K562 (cell line): Measurements from ENCODE around the gene RAI2. TPM values are rescaled to one million over a fixed set of nuclear protein-coding genes. Genes with fewer than 3 reads are reported as not detected.

Source experiments
- ATAC-seq: fragments of 200-7000 bp; cut with Tn5 transposase; 3 replicates; pipeline ENCODE4 v1.9.1; 2020; ENCODE audit warnings: moderate library complexity
- Bru-seq: library from RNA; stranded (reverse); fragments of 400-500 nt; gene quantifications from one replicate; lab custom pipeline; 2021; lab: Mats Ljungman, UMichigan
- BruChase-seq, 2 experiments: library from RNA; stranded (reverse); fragments of 400-500 nt; gene quantifications; one replicate each; lab custom pipeline; 2021; lab: Mats Ljungman, UMichigan
- BruUV-seq: library from RNA; stranded (reverse); fragments of 400-500 nt; replicated peaks from 2 replicates; lab custom pipeline; 2021; lab: Mats Ljungman, UMichigan
- CTCF ChIA-PET: fragments of 300-600 bp; formaldehyde crosslinking; extraction: SDS; loops from one replicate; lab custom pipeline; 2021; ENCODE audit warnings: low intra/inter-chr PET ratio; lab: Yijun Ruan, JAX
- POLR2A ChIA-PET: fragments of 300-600, 350-650 bp; sonication (Branson Sonifier 250); formaldehyde crosslinking; extraction: SDS; loops from one replicate; lab custom pipeline; 2021; ENCODE audit warnings: antibody characterized with exemption, inconsistent platforms; lab: Yijun Ruan, JAX
- DNase-seq, 4 experiments: peaks; one replicate each; pipeline versions ENCODE4 v3.0.0 to v3.0.0-alpha.2; 2011 to 2018; ENCODE audit warnings: low spot score in 3 of 4, mixed read lengths in 3 of 4; ENCODE audit errors: extremely low read depth in 1 of 4
- FAIRE-seq: peaks from 2 replicates; lab custom pipeline; 2011; peaks lifted over from hg19 to GRCh38; lab: Jason Lieb, UNC
- H2AFZ ChIP-seq: 2 replicates; pipeline ENCODE4 v1.6.0; 2011; ENCODE audit warnings: low read depth, low read length, control low read depth, inconsistent platforms
- H3K27ac ChIP-seq: fragments of 200-600 bp; 3 replicates; pipeline ENCODE4 v1.8.0; 2011; ENCODE audit warnings: low read depth, mild to moderate bottlenecking, control low read depth, inconsistent platforms, low read length, moderate library complexity, mixed read lengths; ENCODE audit errors: extremely low read depth
- H3K27me3 ChIP-seq, 2 experiments: fragments of 300-600 bp in 1 of 2; 2 replicates in 1 of 2; 3 replicates in 1 of 2; pipeline versions ENCODE4 v1.6.0 to v1.8.0; 2011; ENCODE audit warnings: inconsistent platforms in 2 of 2, low read length in 2 of 2, mild to moderate bottlenecking in 1 of 2, mixed read lengths in 1 of 2, moderate library complexity in 1 of 2; ENCODE audit not compliant: control insufficient read depth in 2 of 2, insufficient read depth in 2 of 2
- H3K36me3 ChIP-seq: fragments of 300-600 bp; 3 replicates; pipeline ENCODE4 v1.8.0; 2011; ENCODE audit warnings: mild to moderate bottlenecking, low read length, inconsistent platforms; ENCODE audit not compliant: control insufficient read depth, insufficient read depth
- H3K4me1 ChIP-seq, 2 experiments: fragments of 200-600 bp in 1 of 2; replicated peaks in 1 of 2; 2 replicates in 1 of 2; 3 replicates in 1 of 2; pipeline versions ENCODE4 v1.5.1 to v1.8.0; 2011; ENCODE audit warnings: inconsistent platforms in 2 of 2, low read length in 2 of 2, mild to moderate bottlenecking in 1 of 2, mixed read lengths in 1 of 2, moderate library complexity in 1 of 2; ENCODE audit not compliant: control insufficient read depth in 2 of 2, insufficient read depth in 2 of 2
- H3K4me2 ChIP-seq: 2 replicates; pipeline ENCODE4 v1.6.1; 2011; ENCODE audit warnings: low read length, control low read depth, inconsistent platforms, mixed read lengths; ENCODE audit not compliant: insufficient read depth
- H3K4me3 ChIP-seq: fragments of 200-600 bp; sonication (generic), shearing (Covaris generic); 2 replicates; pipeline ENCODE4 v1.5.1; 2016; ENCODE audit warnings: control low read depth, inconsistent platforms
- H3K79me2 ChIP-seq: fragments of 200-600 bp; 3 replicates; pipeline ENCODE4 v1.8.0; 2011; ENCODE audit warnings: low read length, inconsistent platforms; ENCODE audit not compliant: control insufficient read depth, insufficient read depth
- H3K9ac ChIP-seq, 2 experiments: 2 replicates each; pipeline versions ENCODE4 v1.6.0 to v1.6.1; 2011; ENCODE audit warnings: low read depth in 2 of 2, low read length in 2 of 2, control low read depth in 1 of 2, inconsistent platforms in 1 of 2, mild to moderate bottlenecking in 1 of 2, mixed read lengths in 1 of 2; ENCODE audit not compliant: insufficient read depth in 1 of 2
- H3K9me1 ChIP-seq: one replicate; pipeline ENCODE4 v1.6.0; 2011; ENCODE audit warnings: inconsistent platforms, mild to moderate bottlenecking, low read length, moderate library complexity; ENCODE audit not compliant: control insufficient read depth, insufficient read depth
- H3K9me3 ChIP-seq: replicated peaks from 2 replicates; pipeline ENCODE4 v1.5.1; 2011; ENCODE audit warnings: low read depth, low read length, inconsistent platforms; ENCODE audit not compliant: control insufficient read depth, insufficient read depth
- H4K20me1 ChIP-seq: replicated peaks from 2 replicates; pipeline ENCODE4 v1.6.1; 2011; ENCODE audit warnings: low read length, inconsistent platforms, mixed read lengths; ENCODE audit not compliant: control insufficient read depth, insufficient read depth
- RBM22 ChIP-seq: fragments of 200-400 bp; formaldehyde crosslinking; IDR thresholded peaks from 2 replicates; pipeline ENCODE4 v1.6.1; 2018; ENCODE audit warnings: low read length, low read depth; ENCODE audit not compliant: poor library complexity, severe bottlenecking
- ZFP36 ChIP-seq: fragments of 150-350 bp; IDR thresholded peaks from 2 replicates; pipeline ENCODE4 v1.6.1; 2018; ENCODE audit warnings: low read length, low read depth; ENCODE audit not compliant: partially characterized antibody
- ZNF347 ChIP-seq: fragments of 450-650 bp; formaldehyde crosslinking; IDR thresholded peaks from 2 replicates; pipeline ENCODE4 v1.4.0; 2020; ENCODE audit warnings: low read depth, mild to moderate bottlenecking, moderate library complexity
- ZNF695 ChIP-seq: fragments of 450-650 bp; formaldehyde crosslinking; IDR thresholded peaks from 2 replicates; pipeline ENCODE4 v1.4.0; 2020; ENCODE audit warnings: mild to moderate bottlenecking, moderate library complexity
- WGBS: fragments of 100-300 bp; shearing (Covaris generic); methylation state at CpG from one replicate; pipeline ENCODE4 v1.1.6; 2016; ENCODE audit warnings: low coverage, mixed read lengths; ENCODE audit not compliant: insufficient coverage; ENCODE audit errors: missing lambda C conversion rate; 5-methylcytosine and 5-hydroxymethylcytosine counted together
- in situ Hi-C: fragments of 300-500 bp; cut with MboI; formaldehyde crosslinking; loops from 4 replicates; pipeline ENCODE4 v1.15.0; 2018; ENCODE audit warnings: inconsistent platforms, mixed read lengths
- intact Hi-C: fragments of 100-400 bp; cut with micrococcal nuclease; formaldehyde crosslinking; loops from 2 replicates; pipeline ENCODE4 v1.14.2; 2022
- long read RNA-seq, 3 experiments: library from polyadenylated mRNA in 2 of 3; library from RNA in 1 of 3; unstranded in 2 of 3; stranded (forward) in 1 of 3; transcript quantifications; one replicate each; pipeline ENCODE4 v2.0.0, GENCODE V29; 2019 to 2022
- polyA minus RNA-seq, 3 experiments: library from RNA; depleted of rRNA, polyadenylated mRNA; stranded (reverse); fragments of >200 nt; gene quantifications; 2 replicates each; pipeline ENCODE4 v1.2.3, GENCODE V29; 2011
- polyA plus RNA-seq, 8 experiments: library from polyadenylated mRNA; depleted of rRNA in 4 of 8; stranded (reverse) in 5 of 8; unstranded in 3 of 8; fragments of >200 nt; fragmentation: Nextera tagmentation in 2 of 8; fragmentation: Illumina TruSeq in 1 of 8; extraction: Ambion mirVana in 2 of 8; extraction: Trizol in 1 of 8; gene quantifications; 2 replicates each; pipeline versions ENCODE4 v1.2.1 to v1.2.3, GENCODE V29; 2011 to 2014; ENCODE audit warnings: inconsistent platforms in 1 of 8, missing spikeins in 1 of 8
- total RNA-seq, 7 experiments: library from RNA; depleted of rRNA in 6 of 7; stranded (reverse); fragments of >200 nt in 6 of 7; fragmentation: Illumina TruSeq in 2 of 7; extraction: Trizol in 2 of 7; gene quantifications; 2 replicates each; pipeline versions ENCODE4 v1.2.1 to v1.2.3, GENCODE V29; 2011 to 2021; ENCODE audit warnings: low replicate concordance in 1 of 7
- TF ChIP-seq, protein P1 (sequence below), 3 experiments: IDR thresholded peaks in 2 of 3; conservative IDR thresholded peaks in 1 of 3; 2 replicates each; pipeline ENCODE4 v1.5.1; 2011 to 2012; ENCODE audit warnings: low read length in 3 of 3, mild to moderate bottlenecking in 3 of 3, control low read depth in 2 of 3, improper control_type of control experiment in 1 of 3, inconsistent platforms in 1 of 3, low read depth in 1 of 3, mixed read lengths in 1 of 3, moderate library complexity in 1 of 3; ENCODE audit not compliant: insufficient read depth in 2 of 3

RAI2 gene
- not detected in 2 replicates for total RNA-seq (2011; cell fraction: chromatin; rRNA removed; ENCODE audit: low replicate concordance)
- not detected in 2 replicates for total RNA-seq (2011; cell fraction: nucleolus; rRNA removed)
- total RNA-seq (2011; cell fraction: nucleoplasm; rRNA removed) = not detected in 2 replicates
- total RNA-seq (2014; rRNA removed) = not detected in 2 replicates
- not detected in 2 replicates for total RNA-seq (2014; rRNA removed; fragmentation: Illumina TruSeq; extraction: Trizol)
- total RNA-seq (2015; rRNA removed; fragmentation: Illumina TruSeq; extraction: Trizol) = not detected in 2 replicates
- not detected in 2 replicates for total RNA-seq (2021)
- polyA plus RNA-seq (2011; rRNA removed) = not detected in 2 replicates
- not detected in 2 replicates for polyA plus RNA-seq (2011; cell fraction: cytosol; rRNA removed)
- not detected in 2 replicates for polyA plus RNA-seq (2011; cell fraction: nucleus; rRNA removed)
- polyA plus RNA-seq (2012) = not detected in 2 replicates
- polyA plus RNA-seq (2014; fragmentation: Illumina TruSeq; extraction: Trizol) = not detected in 2 replicates
- polyA plus RNA-seq (2014; fragmentation: Nextera tagmentation; extraction: Ambion mirVana) = not detected
- not detected in 2 replicates for polyA plus RNA-seq (2014; rRNA removed)
- polyA minus RNA-seq (2011; rRNA and poly(A)+ RNA removed) = not detected in 2 replicates
- not detected in 2 replicates for polyA minus RNA-seq (2011; cell fraction: cytosol; rRNA and poly(A)+ RNA removed)
- polyA minus RNA-seq (2011; cell fraction: nucleus; rRNA and poly(A)+ RNA removed) = not detected in 2 replicates
- percentile 2 among the genes with signal in this experiment for Bru-seq, nascent RNA
- percentile 6 among the genes with signal in this experiment for BruChase-seq, experiment 1, labeled RNA remaining after a 2-hour chase
- BruChase-seq, experiment 2, labeled RNA remaining after a 6-hour chase = not detected
- long read RNA-seq, experiment 1 = 0 reads
- long read RNA-seq, experiment 2 = 0 reads
- long read RNA-seq, experiment 3 = 0 reads

DNA sequence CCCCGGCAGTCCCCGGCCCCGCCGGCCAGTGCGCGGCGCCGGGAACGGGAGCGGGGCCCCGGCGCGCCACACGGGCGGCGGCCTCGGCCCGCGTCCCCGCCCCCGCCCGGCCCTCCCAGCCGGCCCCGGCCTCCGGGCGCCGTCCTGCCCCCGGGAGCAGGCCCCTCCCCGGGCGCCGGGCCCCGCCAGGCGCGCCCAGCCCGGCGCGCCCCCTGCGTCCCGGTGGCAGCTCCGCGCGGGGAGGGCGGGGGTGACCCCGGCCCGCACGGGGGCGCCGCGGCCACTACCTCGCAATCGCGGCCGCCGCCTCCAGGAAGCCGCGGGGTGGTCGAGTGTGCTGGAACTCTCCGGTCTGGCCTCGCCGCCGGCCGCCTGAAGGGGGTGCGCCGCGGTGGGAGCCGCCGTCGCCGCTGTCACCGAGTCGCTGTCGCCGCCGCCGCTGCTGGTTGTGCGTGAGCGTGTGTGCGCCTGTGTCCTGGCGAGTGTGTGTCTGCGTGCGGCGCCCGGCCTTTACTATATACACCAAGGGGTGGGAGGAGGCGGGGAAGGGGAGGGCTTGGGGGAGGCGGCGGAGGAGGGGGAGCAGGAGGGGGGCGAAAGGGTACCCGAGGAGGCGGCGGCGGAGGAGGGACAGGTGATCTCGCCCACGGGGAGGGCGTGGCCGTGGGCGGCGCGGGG is at the start of gene RAI2:
Gene RAI2, minus strand, starts transcription at position 488 of the 678 bp plus-strand sequence. CDS start 59,288 bp downstream, outside the sequence.
- Histone ChIP-seq H3K27ac (no peak within 1 kb of the TSS), H3K9me3 (no peaks in the 10 kb centered on the region), H3K4me1 (peaks cover 0 to 10% of the 10 kb centered on the region in 2 experiments; a peak in 2 of 5 replicates), H3K9me1 (no peaks in the 10 kb centered on the region), H3K27me3 (peaks cover 4 to 18% of the 10 kb centered on the region in 2 experiments; a peak in 4 of 5 replicates), H3K36me3 (no peaks in the 10 kb centered on the region), H3K4me2 (no peak within 1 kb of the TSS), H3K79me2 (no peaks in the 10 kb centered on the region), H3K4me3 (no peak within 1 kb of the TSS), H3K9ac (no peak within 1 kb of the TSS)
- BruUV-seq = no TSS peak
- peak; percentile 8 to 60 (median 37) for DNase-seq
- ChIA-PET POLR2A (no interaction called here), CTCF (no interaction called here)
- in situ Hi-C loops = no loop called here
- WGBS = no CpG with 5 or more reads among the region's 98 CpGs
- peak; percentile 72 for ATAC-seq
- TF ChIP-seq ZNF347 (CRISPR knock-in tag) (no peak), ZNF695 (CRISPR knock-in tag) (no peak), RBM22 (no peak), ZFP36 (peak; percentile 49)
- TF ChIP-seq, protein P1, sequence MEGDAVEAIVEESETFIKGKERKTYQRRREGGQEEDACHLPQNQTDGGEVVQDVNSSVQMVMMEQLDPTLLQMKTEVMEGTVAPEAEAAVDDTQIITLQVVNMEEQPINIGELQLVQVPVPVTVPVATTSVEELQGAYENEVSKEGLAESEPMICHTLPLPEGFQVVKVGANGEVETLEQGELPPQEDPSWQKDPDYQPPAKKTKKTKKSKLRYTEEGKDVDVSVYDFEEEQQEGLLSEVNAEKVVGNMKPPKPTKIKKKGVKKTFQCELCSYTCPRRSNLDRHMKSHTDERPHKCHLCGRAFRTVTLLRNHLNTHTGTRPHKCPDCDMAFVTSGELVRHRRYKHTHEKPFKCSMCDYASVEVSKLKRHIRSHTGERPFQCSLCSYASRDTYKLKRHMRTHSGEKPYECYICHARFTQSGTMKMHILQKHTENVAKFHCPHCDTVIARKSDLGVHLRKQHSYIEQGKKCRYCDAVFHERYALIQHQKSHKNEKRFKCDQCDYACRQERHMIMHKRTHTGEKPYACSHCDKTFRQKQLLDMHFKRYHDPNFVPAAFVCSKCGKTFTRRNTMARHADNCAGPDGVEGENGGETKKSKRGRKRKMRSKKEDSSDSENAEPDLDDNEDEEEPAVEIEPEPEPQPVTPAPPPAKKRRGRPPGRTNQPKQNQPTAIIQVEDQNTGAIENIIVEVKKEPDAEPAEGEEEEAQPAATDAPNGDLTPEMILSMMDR (IDR thresholded peaks at IDR 0.05 in 2 of 3, conservative IDR thresholded peaks at IDR 0.05 in 1 of 3; ENCODE audit: insufficient read depth in 2 of 3, low read depth in 1 of 3, low read length in 3 of 3) = peak in 1 of 3 experiments; percentile 31; a peak in 1 of 6 replicates
- TF ChIP-seq, all 486 proteins: peak for 2
- no peak for FAIRE-seq
- Histone ChIP-seq H4K20me1 (no peaks in the 10 kb centered on the region), H2AFZ (no peak within 1 kb of the TSS)
- intact Hi-C loops = no loop called here
